Measurements from ENCODE around the gene TMOD4. TPM values are rescaled to one million over a fixed set of nuclear protein-coding genes. Genes with fewer than 3 reads are reported as not detected.

Gene TMOD4
- total and polyA plus RNA-seq, 2 of the 13 experiments (the other 11 are each of a cell fraction or from before 2014, with no cell fraction given): 0.66 TPM; not detected in 1

GRCh38 chr1:151196292-151196800 is 20.6 kb upstream of the TMOD4 start (continued):
- TF ChIP-seq, protein P1, sequence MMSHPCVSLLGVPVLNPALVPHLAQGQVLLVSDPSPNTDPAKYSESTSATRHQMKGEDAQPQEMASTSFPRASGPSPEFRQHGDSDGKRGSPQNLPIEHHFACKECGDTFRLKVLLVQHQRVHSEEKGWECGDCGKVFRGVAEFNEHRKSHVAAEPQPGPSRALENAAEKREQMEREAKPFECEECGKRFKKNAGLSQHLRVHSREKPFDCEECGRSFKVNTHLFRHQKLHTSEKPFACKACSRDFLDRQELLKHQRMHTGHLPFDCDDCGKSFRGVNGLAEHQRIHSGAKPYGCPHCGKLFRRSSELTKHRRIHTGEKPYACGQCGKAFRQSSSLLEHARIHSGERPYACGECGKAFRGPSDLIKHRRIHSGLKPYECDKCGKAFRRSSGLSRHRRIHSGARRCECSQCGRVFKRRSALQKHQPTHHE (CRISPR knock-in tag; IDR thresholded peaks at IDR 0.05; ENCODE audit: borderline replicate concordance): no peak
- TF ChIP-seq, protein P2, sequence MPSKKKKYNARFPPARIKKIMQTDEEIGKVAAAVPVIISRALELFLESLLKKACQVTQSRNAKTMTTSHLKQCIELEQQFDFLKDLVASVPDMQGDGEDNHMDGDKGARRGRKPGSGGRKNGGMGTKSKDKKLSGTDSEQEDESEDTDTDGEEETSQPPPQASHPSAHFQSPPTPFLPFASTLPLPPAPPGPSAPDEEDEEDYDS (CRISPR knock-in tag; IDR thresholded peaks at IDR 0.05): no peak
- peak; percentile 27; the same call in 1 of the 2 replicates for TF ChIP-seq ZNF775 (CRISPR knock-in tag; IDR thresholded peaks at IDR 0.05; ENCODE audit: borderline replicate concordance)
- TF ChIP-seq WIZ (CRISPR knock-in tag; IDR thresholded peaks at IDR 0.05): no peak
- no peak for TF ChIP-seq HNF1B (CRISPR knock-in tag; IDR thresholded peaks at IDR 0.05)
- TF ChIP-seq HMGXB4 (CRISPR knock-in tag; IDR thresholded peaks at IDR 0.05; ENCODE audit: borderline replicate concordance in 1 of 2, low read depth in 1 of 2): peak in 1 of 2 experiments; percentile 76; a peak in 3 of 4 replicates
- no peak for TF ChIP-seq ZNF431 (CRISPR knock-in tag; IDR thresholded peaks at IDR 0.05; ENCODE audit: borderline replicate concordance, low read depth)
- TF ChIP-seq NR3C1 (CRISPR knock-in tag; IDR thresholded peaks at IDR 0.05): no peak
- TF ChIP-seq ZMYM3 (CRISPR knock-in tag; IDR thresholded peaks at IDR 0.05): no peak
- 0 out of 2 replicates have a peak, but pooled peaks have one; percentile 2 for TF ChIP-seq PHF8 (CRISPR knock-in tag; IDR thresholded peaks at IDR 0.05)
- no peak for TF ChIP-seq JUND (CRISPR knock-in tag; IDR thresholded peaks at IDR 0.05)
- TF ChIP-seq, protein P3, sequence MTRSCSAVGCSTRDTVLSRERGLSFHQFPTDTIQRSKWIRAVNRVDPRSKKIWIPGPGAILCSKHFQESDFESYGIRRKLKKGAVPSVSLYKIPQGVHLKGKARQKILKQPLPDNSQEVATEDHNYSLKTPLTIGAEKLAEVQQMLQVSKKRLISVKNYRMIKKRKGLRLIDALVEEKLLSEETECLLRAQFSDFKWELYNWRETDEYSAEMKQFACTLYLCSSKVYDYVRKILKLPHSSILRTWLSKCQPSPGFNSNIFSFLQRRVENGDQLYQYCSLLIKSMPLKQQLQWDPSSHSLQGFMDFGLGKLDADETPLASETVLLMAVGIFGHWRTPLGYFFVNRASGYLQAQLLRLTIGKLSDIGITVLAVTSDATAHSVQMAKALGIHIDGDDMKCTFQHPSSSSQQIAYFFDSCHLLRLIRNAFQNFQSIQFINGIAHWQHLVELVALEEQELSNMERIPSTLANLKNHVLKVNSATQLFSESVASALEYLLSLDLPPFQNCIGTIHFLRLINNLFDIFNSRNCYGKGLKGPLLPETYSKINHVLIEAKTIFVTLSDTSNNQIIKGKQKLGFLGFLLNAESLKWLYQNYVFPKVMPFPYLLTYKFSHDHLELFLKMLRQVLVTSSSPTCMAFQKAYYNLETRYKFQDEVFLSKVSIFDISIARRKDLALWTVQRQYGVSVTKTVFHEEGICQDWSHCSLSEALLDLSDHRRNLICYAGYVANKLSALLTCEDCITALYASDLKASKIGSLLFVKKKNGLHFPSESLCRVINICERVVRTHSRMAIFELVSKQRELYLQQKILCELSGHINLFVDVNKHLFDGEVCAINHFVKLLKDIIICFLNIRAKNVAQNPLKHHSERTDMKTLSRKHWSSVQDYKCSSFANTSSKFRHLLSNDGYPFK (CRISPR knock-in tag; IDR thresholded peaks at IDR 0.05; ENCODE audit: borderline replicate concordance): no peak
- TF ChIP-seq CREBL2 (CRISPR knock-in tag; IDR thresholded peaks at IDR 0.05; ENCODE audit: borderline replicate concordance): no peak
- TF ChIP-seq ARID3A (IDR thresholded peaks at IDR 0.05; ENCODE audit: low read depth, low read length): peak; percentile 92
- TF ChIP-seq, protein P4, sequence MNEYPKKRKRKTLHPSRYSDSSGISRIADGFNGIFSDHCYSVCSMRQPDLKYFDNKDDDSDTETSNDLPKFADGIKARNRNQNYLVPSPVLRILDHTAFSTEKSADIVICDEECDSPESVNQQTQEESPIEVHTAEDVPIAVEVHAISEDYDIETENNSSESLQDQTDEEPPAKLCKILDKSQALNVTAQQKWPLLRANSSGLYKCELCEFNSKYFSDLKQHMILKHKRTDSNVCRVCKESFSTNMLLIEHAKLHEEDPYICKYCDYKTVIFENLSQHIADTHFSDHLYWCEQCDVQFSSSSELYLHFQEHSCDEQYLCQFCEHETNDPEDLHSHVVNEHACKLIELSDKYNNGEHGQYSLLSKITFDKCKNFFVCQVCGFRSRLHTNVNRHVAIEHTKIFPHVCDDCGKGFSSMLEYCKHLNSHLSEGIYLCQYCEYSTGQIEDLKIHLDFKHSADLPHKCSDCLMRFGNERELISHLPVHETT (CRISPR knock-in tag; conservative IDR thresholded peaks at IDR 0.05): 0 out of 2 replicates have a peak, but pooled peaks have one; percentile 26
- TF ChIP-seq CBX2 (IDR thresholded peaks at IDR 0.05; ENCODE audit: low read depth, low read length): no peak
- no peak for TF ChIP-seq CBX2 (CRISPR knock-in tag; IDR thresholded peaks at IDR 0.05; ENCODE audit: low read depth)

All from HepG2 (cell line).